ENCODE measurements around the gene ABLIM2. TPM values are rescaled to one million over a fixed set of nuclear protein-coding genes. Genes with fewer than 3 reads are reported as not detected.

Gene ABLIM2
- polyA plus RNA-seq, 1 donor, result 16.0 TPM

DNA sequence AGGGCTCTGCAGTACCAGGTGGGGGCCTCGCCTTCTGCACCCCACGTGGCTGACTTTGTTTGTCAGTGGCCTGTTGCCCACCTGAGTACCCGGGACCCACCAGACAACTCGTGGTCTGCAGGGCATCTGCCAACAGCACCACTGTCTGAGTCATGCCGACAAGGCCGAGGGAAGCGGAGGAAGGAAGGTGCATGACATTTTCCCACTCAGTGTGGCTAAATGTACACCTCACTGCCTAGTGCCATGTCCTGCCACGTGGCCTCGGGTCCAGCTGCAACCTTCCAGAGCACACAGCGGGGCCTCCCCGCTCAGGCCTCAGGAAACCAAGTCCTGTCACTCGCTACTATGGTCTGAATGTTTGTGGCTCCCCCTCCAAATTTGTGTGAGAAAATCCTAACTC is 22.1 kb downstream of the ABLIM2 start:
- no peak for DNase-seq

DNA sequence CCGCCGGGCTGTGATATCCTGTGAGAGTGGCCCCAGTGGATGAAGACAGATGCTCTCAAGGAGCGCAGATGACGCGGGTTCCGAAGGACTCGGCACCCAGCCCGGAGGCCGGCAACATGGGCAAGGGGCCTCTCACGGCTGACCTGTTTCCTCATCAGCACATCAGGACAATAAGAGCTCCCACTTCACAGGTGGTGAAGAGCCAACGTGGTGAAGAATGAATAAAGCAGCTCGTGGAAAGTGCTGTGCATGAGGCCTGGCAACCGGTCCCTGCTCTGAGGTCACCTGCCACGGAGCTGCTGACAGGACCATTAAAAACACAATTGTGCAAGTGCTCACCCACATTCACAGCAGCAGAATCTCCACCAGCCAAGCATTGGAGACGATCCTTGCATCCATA is 22.9 kb downstream of the ABLIM2 start:
- no peak for DNase-seq

DNA sequence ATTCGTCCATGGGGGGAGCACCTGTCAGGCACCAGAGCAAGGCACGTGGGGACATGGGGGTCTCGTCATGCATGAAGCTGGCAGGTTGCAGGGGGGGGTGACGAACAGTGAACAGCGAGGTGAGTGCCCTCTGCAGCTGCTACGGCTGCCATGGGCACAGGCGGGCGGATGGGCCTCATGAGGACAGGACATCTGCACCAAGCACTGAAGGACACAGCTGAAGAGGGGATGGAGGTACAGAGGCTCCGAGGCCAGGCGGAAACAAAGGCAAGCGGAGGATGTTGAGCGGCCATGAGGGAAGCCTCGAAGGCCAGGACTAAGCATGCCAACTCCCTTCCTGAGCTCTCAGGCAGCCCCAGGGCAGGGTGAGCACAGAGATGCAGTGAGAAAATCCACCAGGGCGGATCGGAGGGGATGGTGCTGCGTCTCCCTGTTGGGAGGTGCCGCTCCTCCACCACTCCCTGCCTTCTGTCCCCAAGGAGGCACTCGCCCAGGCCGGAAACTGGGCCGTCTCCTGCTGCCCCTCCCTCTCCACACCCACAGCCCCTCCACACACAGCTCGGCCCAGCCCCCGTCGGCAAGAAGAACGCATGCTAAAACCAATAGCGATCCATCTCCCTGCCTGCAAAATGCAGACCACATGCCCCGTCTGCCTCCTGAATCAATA is 24.6 kb downstream of the ABLIM2 start:
- DNase-seq, result no peak

DNA sequence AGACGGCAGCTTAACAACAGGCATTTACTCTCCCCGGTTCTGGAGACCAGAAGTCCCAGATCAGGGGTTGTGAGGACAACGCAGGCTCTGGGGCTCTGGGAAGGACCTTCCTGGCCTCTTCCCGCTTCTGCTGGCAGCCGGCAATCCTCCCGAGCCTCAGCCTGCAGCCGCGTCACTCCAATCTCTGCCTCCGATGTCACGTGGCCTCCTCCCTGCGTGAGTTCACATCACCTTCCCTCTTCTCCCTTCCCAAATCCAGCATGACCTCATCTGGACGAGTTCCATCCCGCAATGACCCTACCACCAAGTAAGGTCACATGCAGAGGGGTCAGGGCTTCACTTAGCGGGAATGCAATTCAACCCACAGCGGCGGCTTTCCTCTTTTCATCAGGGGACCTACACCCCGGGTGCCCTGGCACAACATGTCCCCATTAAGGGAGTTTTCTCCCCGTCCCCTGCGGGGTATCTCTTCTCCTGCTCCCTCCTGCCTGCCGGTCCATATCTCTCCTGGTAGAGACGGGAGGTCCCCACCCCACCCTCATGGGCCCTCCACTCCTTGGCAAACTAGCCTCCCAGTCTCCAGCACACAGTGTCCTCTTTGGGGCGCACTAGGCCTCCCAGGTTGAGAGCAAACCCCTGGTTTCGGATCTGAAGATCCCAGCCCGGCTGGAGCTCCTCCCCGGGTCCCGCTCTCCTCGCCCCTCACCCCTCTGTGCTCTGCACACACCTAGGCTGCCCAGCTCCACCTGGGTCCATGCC is 25.5 kb downstream of the ABLIM2 start:
- no peak for DNase-seq

DNA sequence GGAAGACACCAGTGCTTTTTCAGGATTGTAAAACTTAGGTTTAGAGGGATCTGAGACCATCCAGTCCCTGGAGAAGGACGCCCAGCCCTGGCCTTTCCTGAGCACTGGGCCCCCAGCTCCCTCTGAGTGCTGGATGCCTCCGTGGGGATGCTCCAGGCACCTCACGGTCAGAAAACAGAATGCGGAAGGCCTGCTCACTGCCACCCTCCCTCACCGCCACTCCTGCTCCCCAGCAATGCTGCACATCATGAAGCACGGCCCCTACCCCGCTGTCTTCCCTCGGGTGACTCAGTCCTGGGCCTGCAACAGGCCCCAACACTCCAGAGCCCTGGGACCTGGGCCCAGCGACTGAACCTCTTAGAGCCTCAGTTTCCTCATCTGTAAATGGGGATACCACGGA is 26.2 kb downstream of the ABLIM2 start:
- no peak for DNase-seq

DNA sequence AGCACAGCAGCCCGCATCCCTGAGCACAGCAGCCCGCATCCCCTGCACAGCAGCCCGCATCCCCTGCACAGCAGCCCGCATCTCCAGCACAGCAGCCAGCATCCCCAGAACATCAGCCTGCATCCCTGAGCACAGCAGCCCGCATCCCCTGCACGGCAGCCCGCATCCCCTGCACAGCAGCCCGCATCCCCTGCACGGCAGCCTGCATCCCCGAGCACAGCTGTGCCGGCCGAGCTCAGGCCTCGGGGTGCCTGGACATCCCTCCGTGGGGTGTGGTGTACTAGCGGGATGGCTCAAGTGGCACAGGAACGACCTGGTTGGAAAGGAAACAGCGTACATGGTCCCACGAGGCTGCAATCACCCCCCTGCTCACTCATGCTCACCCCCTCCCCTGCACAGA is 26.8 kb downstream of the ABLIM2 start:
- DNase-seq, result no peak

DNA sequence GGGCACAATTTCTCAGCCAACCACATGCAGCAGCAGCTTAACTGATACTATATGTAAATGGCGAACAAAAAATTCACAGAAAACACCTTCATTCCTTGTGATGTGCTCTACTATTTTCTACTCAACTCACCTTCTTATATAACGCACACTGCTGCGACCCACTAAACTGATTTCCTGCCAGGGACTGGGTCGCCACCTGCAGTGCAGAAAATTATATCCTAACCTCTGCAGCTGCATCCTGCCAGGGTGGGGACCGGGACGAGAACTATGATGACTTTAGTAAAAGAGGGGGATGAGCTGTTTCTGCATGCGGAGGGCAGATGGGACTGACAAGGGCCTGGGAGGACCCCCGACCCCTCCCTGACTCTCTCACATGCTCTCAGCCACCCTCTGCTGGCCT is 27.4 kb downstream of the ABLIM2 start:
- no peak for DNase-seq

DNA sequence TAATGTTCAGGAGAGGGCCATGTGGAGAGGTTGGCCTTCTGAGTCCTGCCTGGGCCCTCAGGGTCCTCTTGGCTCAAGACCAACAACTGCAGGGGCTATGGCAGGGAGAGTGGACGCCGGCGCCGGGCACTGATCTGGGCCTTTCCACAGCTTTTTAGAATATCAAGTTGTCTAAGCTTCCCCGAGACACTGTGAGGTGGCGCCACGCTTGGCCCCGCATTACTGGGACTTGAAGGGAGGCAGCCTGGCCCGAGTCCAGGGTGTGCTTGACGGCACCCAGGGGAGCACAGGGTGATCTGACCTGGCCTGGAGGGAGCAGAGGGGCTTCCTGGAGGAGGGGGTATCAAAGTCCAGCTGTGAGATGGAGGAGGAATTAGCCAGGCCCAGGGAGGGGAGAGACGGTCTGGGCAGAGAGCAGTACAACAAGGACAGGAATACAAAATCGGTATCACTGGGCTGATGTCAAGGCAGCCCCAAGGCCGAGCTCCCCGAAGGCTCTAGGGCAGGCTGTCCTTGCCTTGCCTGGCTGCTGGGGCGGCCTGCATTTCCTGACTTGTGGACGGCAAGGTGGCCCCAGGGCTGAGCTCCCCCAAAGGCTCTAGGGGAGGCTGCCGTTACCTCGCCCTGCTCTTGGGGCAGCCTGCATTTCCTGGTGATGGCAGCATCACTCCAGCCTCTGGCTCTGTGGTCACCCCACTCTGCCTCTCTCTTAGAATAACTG is 28.1 kb downstream of the ABLIM2 start:
- no peak for DNase-seq

DNA sequence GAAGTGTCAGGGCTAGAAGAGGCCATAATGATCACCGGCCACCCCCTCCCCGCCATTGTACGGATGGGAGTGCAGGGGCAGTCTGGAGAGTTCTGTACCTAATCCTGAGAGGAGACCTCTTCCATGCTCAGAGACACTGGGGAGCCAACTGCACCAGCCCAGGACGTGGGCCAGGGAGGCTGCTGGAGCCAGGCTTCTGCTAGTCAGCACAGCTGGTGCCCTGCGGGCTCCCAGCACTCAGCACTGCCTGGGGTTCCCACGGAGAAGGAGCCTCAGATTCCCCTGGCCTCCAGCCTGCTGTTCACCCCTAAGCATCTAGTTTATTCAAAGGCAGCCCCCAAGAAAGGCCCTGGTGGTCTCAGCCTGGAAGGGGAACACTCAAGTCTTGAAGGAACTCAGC is 28.8 kb downstream of the ABLIM2 start:
- no peak for DNase-seq

DNA sequence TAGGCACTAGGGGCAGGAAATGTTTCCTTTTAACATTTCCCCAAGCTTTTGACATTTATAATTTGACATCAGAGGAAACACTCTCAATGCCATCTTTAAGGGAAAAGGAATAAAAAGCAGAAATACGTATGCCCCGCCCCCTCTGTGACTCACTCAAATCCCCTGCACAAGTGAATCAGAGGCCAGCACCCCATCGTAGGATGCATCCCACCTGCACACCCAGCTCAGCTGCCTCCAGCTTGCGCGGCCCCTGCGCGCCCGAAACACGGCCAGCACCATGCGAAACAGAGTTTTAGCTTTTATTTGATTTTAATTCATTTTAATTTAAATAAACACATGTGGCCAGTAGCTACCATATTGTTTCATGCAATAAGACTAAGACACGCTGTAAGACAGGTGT is 29.5 kb downstream of the ABLIM2 start:
- DNase-seq, result no peak

DNA sequence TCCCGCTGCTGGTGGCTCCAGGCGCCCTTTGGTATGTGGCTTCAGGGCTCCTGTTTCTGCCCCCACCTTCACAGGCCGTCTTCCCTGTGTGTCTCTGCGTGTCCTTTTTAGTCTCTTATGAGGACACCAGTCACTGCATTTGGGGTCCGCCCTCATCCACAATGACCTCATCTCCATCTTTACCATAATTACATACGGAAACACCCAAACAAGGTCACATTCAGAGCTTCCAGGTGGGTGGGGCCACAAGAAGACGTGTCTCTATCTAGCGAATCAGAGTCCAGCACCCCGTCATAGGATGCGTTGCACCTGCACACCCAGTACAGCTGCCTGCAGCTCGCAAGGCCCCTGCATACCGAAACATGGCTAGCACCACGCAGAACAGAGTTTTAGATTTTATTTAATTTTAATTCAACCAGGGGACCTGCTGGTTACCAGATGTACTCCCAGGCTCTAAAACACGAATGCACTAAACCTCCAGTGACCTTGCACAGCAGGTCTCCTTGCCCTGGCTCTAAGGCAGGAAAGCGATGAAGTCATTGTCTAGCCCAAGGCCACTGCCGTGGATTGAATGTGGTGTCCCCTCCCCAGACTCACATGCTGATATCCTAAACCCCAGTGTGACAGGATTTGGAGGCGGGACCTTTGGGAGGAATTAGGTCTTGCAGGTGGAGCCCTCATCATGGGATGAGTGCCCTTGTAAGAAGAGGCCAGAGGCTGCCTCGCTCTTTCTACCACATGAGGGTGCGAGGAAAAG is 30.3 kb downstream of the ABLIM2 start:
- DNase-seq, result no peak

DNA sequence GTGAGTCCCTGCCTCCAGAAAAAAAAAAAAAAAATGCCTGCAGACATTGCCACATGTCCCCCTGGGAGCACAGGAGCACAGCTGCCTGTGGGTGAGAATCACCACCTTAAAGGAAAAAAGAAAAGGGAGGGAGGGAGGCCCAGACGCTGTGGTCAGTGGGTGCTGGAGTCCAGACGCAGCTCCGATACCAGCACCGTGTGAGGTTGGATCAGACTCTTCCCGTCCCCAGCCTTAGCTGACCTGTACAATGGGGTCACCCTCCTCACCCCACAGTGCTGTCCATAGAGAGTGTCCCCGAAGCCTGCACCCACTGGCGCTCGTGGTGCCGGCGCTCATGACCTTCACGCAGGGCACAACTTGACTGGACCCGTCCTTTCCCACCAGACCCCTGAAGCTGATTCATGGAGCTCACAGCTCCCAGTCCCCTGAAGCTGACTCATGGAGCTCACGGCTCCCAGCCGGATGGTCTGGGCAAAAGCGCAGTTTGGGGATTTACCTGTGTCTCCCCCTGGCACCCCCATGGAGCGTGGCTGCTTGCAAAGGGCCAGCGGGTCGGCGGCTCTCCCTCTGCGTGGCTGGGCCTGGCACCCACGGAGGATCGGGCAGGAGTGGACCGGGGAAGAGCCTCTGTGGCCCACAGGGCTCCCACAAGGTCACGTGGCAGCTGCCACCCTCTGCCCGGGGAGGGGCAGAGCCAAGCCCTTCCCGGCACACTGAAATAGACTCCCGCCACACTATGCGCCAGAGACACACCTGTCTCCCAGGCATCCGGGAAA is 31.4 kb downstream of the ABLIM2 start:
- no peak for DNase-seq

DNA sequence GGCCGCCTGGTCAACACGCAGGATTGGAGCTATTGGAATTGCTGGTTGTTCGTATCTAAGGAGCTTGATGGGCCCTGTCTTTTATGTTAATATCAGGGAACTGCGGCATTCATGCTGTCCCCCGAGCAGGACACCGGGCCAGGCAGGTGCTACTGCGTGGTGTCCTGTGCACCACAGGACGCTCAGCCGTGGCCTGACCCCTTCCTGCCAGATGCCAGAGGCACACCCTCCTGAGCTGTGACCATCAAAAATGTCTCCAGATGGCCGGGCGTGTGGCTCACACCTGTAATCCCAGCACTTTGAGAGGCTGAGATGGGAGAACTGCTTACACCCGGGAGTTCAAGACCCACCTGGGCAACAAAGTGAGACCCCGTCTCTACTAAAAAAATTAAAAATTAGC is 32.1 kb downstream of the ABLIM2 start:
- DNase-seq, result no peak

DNA sequence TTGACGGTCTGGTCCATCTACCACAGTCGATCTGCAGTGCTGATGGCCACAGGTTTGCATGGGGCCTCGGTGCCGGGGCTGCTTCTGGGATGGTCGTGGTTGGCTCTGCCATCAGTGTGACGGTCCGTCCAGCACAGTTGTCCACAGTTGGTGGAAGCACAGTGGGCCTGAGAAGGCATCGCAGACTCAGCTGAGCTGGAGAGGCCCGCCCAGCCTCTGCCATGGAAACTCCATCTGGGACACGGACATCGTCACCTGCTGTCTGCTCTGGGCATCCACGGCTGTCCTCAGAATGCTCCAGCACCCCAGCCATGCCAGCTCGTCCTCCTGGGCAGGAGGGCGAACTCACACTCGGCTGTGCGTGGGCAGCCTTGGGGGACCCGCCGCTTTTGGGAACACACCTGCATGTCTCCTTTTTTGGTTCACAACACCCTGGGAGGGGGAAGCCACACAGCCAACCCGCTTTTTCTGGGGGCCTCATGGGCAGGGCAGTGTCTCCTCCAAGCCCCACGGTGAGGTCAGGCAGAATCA is 33.0 kb downstream of the ABLIM2 start:
- DNase-seq, result no peak

DNA sequence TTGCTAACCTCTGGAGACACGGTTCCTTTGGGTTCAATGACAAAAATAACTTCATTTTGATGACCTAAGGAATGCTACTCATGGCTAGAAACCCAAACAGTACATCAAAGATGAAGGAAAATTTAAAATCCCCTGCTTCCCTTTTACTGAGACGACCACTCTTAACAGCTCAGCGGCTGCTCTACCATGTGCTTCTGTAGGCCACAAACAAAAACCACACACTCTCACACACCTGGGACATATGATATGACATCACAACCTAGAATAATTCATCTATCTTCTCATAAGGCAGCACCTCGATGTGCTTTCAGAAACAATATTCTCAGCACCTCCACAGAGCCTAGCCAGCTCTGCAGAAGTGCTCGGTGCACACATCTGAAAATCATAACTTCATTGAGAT is 34.7 kb downstream of the ABLIM2 start:
- DNase-seq, result no peak

DNA sequence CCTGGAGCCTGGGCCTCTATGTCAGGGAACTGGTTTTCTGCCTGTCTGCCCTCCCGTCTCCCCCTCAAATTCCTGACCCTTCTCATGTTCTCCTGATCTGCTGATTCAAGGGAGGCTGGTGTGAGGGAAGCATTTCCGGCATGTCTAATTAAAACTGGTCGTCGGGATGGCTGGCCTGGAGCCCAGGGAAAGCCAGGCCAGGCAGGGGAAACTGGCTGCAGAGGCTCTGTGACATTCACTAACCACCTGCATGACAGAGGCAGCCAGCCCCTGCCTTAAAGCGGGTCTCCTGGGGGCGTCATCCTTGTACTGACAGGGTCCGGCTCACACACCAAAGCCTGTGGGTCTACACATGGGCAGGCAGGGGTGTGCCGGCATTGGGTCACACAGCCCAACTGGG is 35.2 kb downstream of the ABLIM2 start:
- no peak for DNase-seq

DNA sequence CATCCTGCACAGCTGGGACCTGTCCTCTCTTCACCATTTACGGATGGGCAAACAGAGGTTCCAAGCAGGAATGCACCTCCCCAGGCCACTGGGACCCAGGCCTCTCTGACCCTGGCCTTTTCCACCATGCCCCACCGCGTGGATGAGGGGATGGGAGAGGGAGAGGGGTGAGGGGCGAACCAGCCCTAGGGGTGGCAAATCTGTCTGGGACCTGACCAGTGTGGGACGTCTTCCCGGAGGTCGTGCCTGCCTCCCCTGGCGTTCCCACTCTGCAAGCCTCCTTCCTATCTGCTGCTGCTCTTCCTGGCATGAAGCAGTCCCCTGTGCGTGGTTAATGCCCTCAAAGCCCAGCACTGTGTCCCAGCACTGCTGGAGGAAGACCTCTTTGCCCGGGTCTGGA is 35.9 kb downstream of the ABLIM2 start:
- DNase-seq, result no peak

DNA sequence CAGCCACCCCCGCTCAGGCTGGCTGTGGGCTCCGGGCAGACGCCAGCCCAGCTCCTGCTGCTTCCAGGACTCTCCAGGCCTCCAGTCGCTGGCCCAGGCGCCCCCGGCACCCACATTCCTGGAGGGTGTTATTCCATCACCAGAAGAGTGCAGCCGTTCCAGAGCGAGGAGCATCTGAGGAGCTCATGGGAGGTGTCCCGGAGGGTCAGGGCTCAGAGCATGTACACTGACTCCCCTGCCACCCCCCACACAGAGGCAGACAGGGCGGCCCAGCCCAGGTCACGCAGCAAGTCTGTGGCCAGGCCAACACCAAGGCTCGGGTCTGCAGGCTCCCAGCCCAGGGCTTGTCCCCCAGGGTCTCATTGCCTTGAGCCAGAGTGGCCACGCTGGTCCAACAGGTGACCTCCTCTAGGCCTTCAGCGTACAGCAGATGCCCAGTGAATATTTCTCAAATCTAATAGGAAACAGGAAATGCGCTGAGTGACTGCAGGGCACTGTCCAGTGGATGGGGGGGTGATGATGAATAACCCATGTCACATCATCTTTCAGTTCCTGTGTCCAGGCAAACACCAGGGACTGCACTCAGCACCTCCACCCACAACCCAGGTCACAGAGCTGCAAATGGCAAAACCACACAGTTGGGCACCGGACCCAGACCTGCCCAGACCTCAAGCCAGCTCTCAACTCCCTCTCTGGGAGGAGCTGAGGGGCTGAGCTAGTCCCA is 37.2 kb downstream of the ABLIM2 start:
- no peak for DNase-seq

DNA sequence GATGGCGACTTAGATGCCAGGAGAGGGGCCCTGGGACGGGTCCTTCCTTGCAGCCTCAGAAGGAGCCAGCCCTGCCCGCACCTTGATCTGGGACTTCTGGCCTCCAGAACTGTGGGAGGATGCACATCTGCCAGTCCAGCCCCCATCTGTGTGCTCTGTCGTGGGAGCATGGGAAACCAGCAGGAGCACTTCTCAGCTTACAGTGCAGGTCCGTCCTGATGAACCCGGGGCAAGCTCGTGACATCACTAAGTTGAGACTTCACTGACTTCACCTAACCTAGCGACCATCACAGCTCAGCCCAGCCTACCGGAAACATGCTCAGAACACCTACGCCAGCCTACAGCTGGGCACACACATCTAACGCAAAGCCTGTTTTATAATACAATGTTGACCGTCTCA is 38.1 kb downstream of the ABLIM2 start:
- no peak for DNase-seq

DNA sequence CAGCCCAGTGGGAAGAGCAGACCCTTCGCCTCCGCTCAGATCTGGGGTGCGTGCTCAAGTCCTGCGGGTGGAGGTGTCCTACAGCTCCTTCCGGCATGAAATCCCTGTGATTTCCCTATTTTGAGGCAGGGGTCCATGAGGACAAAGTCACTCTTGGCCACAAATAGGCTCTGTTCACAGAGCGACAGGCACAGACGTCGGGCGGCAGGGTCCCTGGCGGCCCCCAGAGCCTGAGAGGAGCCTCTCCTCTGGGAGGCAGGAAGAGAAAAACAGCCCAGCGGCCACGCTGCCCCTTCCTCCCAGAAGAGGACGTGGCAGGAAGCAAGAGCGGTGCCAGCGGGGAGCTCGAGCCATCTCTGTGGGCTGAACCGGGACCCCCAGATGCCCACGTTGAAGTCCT is 38.7 kb downstream of the ABLIM2 start:
- DNase-seq, result no peak

DNA sequence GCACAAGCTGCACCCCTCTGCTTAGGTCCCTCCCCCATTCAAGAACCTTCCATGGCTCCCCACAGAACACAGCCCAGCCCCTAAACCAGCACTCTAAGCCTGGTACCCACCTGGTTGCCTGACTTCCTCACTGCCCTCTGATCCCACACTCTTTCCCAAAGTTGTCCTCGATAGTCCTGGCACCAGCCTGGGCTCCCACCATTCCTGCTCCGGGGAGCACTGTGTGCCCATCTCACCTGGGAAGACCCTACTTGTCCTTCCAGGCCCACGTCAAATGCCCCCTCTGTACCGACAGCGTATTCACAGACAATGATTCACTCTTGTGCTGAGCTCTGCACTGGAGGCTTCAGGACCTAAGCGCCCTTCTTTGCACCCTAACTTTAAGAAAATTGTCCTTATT is 40.1 kb downstream of the ABLIM2 start:
- DNase-seq, result no peak

All from hindlimb muscle (tissue), 1 donor.